Activated CD8-positive, alpha-beta memory T cell treated with anti-CD3 and anti-CD28 coated beads for 48 hours (primary cell): ENCODE measurements around the gene SPTBN1.

Source experiments
- DNase-seq, 3 experiments: peaks; one replicate each; pipeline ENCODE4 v3.0.0-alpha.2; 2020; ENCODE audit warnings: low read depth in 2 of 3, low spot score in 2 of 3

The SPTBN1 gene

GRCh38 chr2:54587171-54588016, 131.3 kb downstream of the SPTBN1 start:
- no peak for DNase-seq

- DNase-seq = no peak
Measured at GRCh38 chr2:54588244-54588899, 132.2 kb downstream of the SPTBN1 start.

- no peak for DNase-seq
Measured at GRCh38 chr2:54589038-54589339, 132.9 kb downstream of the SPTBN1 start.

DNA sequence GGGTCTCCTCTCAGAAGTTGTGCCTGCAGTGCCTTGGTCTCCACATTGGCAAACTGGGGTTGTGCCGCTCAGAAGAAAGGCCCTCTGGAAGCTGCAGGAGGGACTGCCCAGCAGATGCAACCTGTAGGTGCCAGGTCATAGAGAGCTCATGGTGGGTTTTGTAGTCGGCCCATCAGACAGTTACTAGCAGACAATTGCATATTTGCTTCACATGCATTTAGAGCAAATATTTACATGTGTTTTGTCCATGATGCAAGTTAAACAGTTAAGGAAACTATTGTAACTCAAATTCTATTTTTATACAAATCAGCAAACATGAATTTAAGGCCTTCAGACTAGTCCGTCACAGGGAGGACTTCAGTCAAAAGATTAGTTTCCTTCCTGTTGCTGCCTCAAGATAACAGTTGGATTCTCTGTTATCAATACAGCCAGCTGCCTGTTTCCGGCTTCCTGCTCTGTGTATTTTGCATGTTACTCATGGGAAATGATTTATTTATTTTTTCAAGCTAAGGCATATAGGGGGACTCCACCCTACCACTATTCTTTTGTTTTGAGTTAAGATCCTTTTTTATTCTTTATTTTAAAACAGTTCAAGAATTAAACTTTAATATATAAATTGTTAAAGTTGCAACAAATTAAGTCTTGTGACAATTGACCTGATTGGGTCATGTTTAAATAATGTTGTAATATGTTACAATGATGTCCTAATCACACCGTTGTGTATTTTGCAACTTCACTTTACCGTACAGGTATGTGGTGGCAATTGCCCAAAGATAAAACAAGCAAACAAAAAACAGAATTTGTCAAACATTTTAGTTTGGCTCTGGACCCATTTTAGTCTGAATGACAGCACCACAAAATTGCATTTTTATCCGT, 133.5 kb downstream of the SPTBN1 start:
- DNase-seq = no peak

DNA sequence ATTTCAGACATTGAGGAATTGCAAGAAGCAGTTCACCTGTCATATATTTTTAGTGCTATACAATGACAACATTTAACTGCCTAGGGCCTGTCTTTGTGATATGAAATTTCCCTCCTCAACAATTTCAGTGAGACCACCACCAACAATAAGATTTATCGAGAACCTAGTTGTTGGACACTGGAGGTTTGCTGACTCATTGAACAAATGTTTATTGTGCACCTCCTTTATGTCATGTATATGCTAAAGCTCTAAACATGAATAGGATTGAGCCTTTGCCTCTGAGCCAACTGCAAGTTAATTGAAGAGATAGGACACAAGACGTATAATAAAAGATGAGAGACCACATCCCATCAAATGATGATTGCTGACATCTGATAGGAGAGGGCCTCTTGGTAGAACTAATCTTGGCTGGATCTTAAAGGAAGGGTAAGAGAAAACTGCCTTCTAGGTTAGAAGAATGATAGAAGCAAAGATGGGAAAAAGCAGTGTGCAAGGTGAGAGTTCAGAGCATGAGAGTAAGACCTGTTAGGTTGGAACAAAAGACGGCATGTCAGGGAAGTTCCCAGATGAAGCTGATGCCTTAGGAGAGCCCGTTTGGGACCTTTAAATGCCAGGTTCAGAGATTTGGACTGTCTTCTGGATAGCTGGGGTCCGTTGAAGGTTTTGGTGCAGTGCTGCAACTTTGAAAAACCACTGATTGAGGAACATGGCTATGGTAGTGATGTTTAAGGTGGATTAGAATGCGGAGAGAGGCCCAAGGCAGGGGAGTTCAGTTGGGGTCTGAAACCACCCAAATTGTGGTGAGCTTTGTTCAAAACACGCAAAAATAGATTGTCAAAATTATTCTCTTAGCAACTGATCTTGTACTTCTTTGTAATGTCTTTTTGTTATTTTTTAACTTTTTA, 134.3 kb downstream of the SPTBN1 start:
- no peak for DNase-seq

DNA sequence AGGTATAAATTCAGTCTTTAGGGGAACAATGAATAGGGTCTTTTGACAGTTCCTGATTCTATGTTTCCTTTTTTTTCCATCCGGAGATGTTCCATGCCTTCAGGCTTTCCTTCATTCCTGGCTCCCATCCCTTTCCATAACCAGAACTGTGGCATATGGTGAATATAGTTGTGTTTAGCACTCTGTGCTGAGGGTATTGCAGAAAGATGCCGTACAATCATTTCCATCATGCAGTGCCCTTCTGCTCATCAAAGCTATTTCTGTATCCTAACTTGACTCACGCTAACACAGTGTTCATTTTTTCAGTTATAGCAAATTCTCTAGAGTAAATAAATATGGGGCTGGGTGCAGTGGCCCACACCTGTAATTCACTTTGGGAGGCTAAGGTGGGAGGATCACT, 135.4 kb downstream of the SPTBN1 start:
- no peak for DNase-seq

- no peak for DNase-seq
Measured at GRCh38 chr2:54593249-54593648, 137.1 kb downstream of the SPTBN1 start.

GRCh38 chr2:54594048-54594447, 137.9 kb downstream of the SPTBN1 start:
- no peak for DNase-seq

GRCh38 chr2:54595161-54595803, 139.2 kb downstream of the SPTBN1 start:
- DNase-seq = no peak

DNA sequence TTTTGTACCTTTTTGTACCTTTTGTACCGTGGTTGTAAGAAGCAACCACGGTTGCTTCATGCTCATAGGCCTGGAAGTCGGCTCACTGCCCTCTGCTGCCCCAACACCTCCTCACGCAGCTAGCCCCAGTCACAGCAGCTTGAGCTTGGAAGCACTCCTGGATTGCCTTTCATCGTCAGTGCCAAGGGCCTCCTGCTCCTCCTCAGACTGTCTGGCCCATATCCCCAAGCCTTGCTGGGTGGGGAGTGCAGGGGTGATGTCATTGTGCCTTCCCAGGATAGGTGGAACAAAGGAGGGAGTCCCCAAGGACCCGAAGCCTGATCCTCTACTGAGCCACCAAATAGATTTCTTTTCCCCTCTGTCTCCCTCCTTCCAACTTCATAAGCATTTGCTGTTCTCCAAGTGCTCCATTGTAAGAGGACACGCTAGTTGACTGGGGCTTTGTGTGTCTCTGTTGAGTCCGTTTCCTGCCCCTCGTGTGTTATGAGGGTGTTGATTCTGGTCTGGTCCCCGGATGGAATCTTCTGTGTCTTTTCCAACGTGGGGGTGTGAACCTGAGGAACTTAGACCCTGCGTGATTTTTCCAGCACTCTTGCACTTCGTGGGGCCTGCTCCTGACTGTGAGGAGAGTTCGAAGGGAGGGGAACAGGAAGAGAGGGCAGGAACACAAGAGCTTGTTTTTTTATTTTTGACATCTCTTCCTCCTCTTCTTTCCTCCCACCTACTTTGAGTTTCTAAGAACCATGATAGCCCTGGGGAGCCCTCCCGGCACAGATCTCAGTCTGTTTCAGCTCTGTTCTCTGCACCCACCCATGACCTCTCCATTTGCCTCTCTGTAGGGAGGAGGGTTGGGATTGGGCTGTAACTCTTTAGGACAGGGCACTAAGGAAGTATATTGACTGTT, 140.1 kb downstream of the SPTBN1 start:
- no peak for DNase-seq

DNA sequence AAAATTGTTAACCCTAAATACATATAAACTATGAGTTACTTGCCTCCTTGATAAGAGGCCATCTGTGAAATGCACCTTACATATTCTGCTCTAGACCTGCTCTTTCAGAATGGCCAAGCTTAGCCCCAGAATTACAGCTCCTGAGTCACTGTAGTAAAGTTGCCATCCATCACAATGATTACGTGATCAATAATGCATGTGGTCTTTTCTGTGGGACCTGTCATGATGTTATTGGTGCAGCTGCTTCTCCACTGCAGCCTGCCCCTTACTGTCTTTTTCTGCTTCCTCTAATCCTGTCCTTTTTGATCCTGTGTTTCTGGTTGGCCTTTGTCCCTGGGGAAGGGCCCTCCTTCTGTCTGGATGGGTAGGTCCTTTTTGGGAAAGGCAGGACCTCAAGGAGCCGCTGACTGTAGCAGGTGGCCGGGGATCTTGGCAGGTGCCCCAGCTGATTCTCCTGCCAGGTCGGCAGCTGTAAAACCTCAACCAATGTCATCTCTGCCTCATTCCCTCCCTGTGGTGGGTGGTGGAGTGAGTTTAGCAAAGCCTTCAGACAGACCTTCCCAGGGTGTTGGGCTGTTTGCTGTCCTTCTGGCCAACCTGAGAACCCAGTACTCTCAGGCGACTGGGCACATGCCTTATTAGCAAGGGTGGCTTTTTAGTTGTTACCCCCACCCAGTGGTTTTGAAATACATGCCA, 141.2 kb downstream of the SPTBN1 start:
- no peak for DNase-seq

- no peak for DNase-seq
Measured at GRCh38 chr2:54598347-54599325, 142.5 kb downstream of the SPTBN1 start.

- DNase-seq = no peak
Measured at GRCh38 chr2:54599326-54599710, 143.2 kb downstream of the SPTBN1 start.

GRCh38 chr2:54599914-54600313, 143.8 kb downstream of the SPTBN1 start:
- no peak for DNase-seq

DNA sequence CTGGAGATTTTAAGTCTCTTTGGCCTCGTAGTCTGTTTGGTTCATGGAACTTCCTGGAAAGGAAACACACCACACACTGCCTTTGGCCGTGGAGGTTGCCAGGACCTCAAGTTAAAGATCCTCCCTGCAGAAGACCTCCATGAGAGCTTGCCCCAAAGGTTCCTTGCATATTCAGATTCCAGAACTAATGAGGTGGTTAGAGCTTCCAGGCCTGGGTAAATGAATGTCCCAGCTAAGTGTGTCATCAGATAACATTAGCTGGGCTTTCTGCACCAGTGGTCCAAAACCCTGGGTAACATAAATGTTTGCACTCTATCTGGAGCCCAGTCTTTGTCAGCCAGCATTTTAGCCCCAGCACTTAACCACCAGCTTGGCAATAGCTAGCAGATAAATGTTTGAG, 145.2 kb downstream of the SPTBN1 start:
- no peak for DNase-seq

DNA sequence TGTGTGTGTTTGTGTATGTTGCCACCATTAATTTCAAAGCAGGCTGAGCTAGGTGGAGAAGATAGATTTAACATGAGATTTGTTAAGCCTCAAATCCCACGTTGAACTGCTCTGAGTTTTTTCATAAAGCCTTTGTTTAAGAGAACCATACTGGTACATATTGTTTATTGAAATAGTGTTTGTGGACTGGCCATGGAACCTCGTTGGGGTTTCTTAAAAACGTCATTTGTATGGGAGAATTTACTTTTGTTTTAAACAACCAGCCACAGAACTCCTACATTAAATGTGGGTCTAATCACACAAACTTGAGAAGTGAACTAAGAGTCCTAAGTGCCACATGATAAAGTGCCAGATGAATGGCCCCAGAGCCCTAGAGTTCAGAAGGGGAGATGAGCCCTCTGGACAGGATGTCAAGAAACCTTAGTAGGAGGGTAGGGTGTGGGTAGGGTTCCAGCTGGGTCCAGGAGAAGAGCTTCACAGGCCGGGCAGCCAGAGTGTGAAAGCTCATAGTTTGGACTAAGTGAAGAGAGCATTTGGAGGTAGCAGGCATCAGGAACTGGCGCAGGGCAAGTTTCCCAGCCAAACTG, 146.7 kb downstream of the SPTBN1 start:
- DNase-seq = no peak

- no peak for DNase-seq
Measured at GRCh38 chr2:54603357-54603756, 147.2 kb downstream of the SPTBN1 start.
